H9 (cell line): ENCODE measurements around the gene RUNX1. TPM values are rescaled to one million over a fixed set of nuclear protein-coding genes. Genes with fewer than 3 reads are reported as not detected.

Source experiments
- DNase-seq: peaks from one replicate; pipeline ENCODE4 v3.0.0-alpha.2; 2017
- H2AFZ ChIP-seq: one replicate; pipeline ENCODE4 v1.6.1; 2013; ENCODE audit warnings: mild to moderate bottlenecking, low read length, control low read depth, moderate library complexity
- H2AK5ac ChIP-seq: 2 replicates; pipeline ENCODE4 v1.6.1; 2013; ENCODE audit warnings: low read length, control low read depth, mixed read lengths; ENCODE audit not compliant: insufficient read length
- H2BK120ac ChIP-seq: one replicate; pipeline ENCODE4 v1.6.1; 2013; ENCODE audit warnings: low read depth, mild to moderate bottlenecking, low read length, control low read depth, inconsistent platforms; ENCODE audit not compliant: poor library complexity, severe bottlenecking
- H2BK12ac ChIP-seq: 2 replicates; pipeline ENCODE4 v1.6.1; 2013; ENCODE audit warnings: low read length, control low read depth, mixed read lengths, low read depth; ENCODE audit not compliant: insufficient read length
- H2BK15ac ChIP-seq: 2 replicates; pipeline ENCODE4 v1.6.1; 2013; ENCODE audit warnings: low read depth, low read length, control low read depth
- H2BK20ac ChIP-seq: one replicate; pipeline ENCODE4 v1.6.1; 2013; ENCODE audit warnings: low read depth, mild to moderate bottlenecking, low read length, control low read depth, inconsistent platforms; ENCODE audit not compliant: poor library complexity, severe bottlenecking
- H2BK5ac ChIP-seq: 2 replicates; pipeline ENCODE4 v1.6.1; 2013; ENCODE audit warnings: low read length, control low read depth, mixed read lengths; ENCODE audit not compliant: insufficient read length
- H3K14ac ChIP-seq: 2 replicates; pipeline ENCODE4 v1.6.1; 2013; ENCODE audit warnings: low read length, control low read depth; ENCODE audit not compliant: insufficient read depth
- H3K18ac ChIP-seq: 2 replicates; pipeline ENCODE4 v1.6.1; 2013; ENCODE audit warnings: low read depth, mild to moderate bottlenecking, mixed read lengths, low read length, control low read depth; ENCODE audit not compliant: insufficient read length
- H3K23ac ChIP-seq: 2 replicates; pipeline ENCODE4 v1.6.1; 2013; ENCODE audit warnings: low read length, control low read depth, mixed read lengths, low read depth; ENCODE audit not compliant: insufficient read length
- H3K23me2 ChIP-seq: 2 replicates; pipeline ENCODE4 v1.6.1; 2013; ENCODE audit warnings: low read depth, mild to moderate bottlenecking, mixed read lengths, low read length, control low read depth; ENCODE audit not compliant: insufficient read length, poor library complexity, severe bottlenecking
- H3K27ac ChIP-seq: 2 replicates; pipeline ENCODE4 v1.5.1; 2013; ENCODE audit warnings: low read length, control low read depth, mixed read lengths, low read depth; ENCODE audit not compliant: insufficient read length
- H3K27me3 ChIP-seq: 2 replicates; pipeline ENCODE4 v1.6.1; 2013; ENCODE audit warnings: low read length, control low read depth, inconsistent platforms; ENCODE audit not compliant: insufficient read depth
- H3K4ac ChIP-seq: 2 replicates; pipeline ENCODE4 v1.6.1; 2013; ENCODE audit warnings: low read depth, mild to moderate bottlenecking, control low read depth, inconsistent platforms, low read length, moderate library complexity
- H3K4me1 ChIP-seq: 2 replicates; pipeline ENCODE4 v1.6.1; 2013; ENCODE audit warnings: low read length, control low read depth, inconsistent platforms; ENCODE audit not compliant: insufficient read depth
- H3K4me2 ChIP-seq: 2 replicates; pipeline ENCODE4 v1.6.1; 2013; ENCODE audit warnings: low read length, control low read depth, mixed read lengths; ENCODE audit not compliant: insufficient read length, insufficient read depth
- H3K56ac ChIP-seq: 2 replicates; pipeline ENCODE4 v1.6.1; 2013; ENCODE audit warnings: low read depth, mild to moderate bottlenecking, mixed read lengths, low read length, control low read depth; ENCODE audit not compliant: insufficient read length
- H3K79me1 ChIP-seq: 2 replicates; pipeline ENCODE4 v1.6.1; 2013; ENCODE audit warnings: low read depth, mild to moderate bottlenecking, moderate library complexity, low read length, control low read depth, inconsistent platforms; ENCODE audit not compliant: insufficient read depth, poor library complexity, severe bottlenecking
- H3K79me2 ChIP-seq: 2 replicates; pipeline ENCODE4 v1.6.1; 2013; ENCODE audit warnings: low read length, control low read depth, inconsistent platforms; ENCODE audit not compliant: insufficient read depth
- H3K9ac ChIP-seq: 2 replicates; pipeline ENCODE4 v1.6.1; 2013; ENCODE audit warnings: low read length, control low read depth, mixed read lengths; ENCODE audit not compliant: insufficient read length; ENCODE audit errors: extremely low read depth
- H3K9me3 ChIP-seq: one replicate; pipeline ENCODE4 v1.6.1; 2013; ENCODE audit warnings: low read depth, low read length, inconsistent platforms; ENCODE audit not compliant: control insufficient read depth
- H3T11ph ChIP-seq: one replicate; pipeline ENCODE4 v1.6.1; 2013; ENCODE audit warnings: mild to moderate bottlenecking, low read length, control low read depth, inconsistent platforms
- H4K20me1 ChIP-seq: one replicate; pipeline ENCODE4 v1.6.1; 2013; ENCODE audit not compliant: control insufficient read depth, insufficient read length, insufficient read depth
- H4K5ac ChIP-seq: 2 replicates; pipeline ENCODE4 v1.6.1; 2013; ENCODE audit warnings: low read depth, mild to moderate bottlenecking, mixed read lengths, low read length, control low read depth; ENCODE audit not compliant: insufficient read length
- H4K8ac ChIP-seq: replicated peaks from 2 replicates; pipeline ENCODE4 v1.6.1; 2013; ENCODE audit warnings: low read length, control low read depth, mixed read lengths, low read depth; ENCODE audit not compliant: insufficient read length
- H4K91ac ChIP-seq: 2 replicates; pipeline ENCODE4 v1.6.1; 2013; ENCODE audit warnings: low read depth, mild to moderate bottlenecking, moderate library complexity, mixed read lengths, low read length, control low read depth; ENCODE audit not compliant: insufficient read length
- H3K27ac Mint-ChIP-seq, 3 experiments: 2 replicates in 2 of 3; 3 replicates in 1 of 3; pipeline ENCODE4 v1.8.0; 2020 to 2021; ENCODE audit warnings: mixed read lengths in 3 of 3, mild to moderate bottlenecking in 1 of 3, moderate library complexity in 1 of 3
- H3K27me3 Mint-ChIP-seq: 2 replicates; pipeline ENCODE4 v1.8.0; 2021; ENCODE audit warnings: low read depth, mild to moderate bottlenecking, moderate library complexity, mixed read lengths
- H3K36me3 Mint-ChIP-seq, 3 experiments: 2 replicates in 2 of 3; 3 replicates in 1 of 3; pipeline ENCODE4 v1.8.0; 2020 to 2021; ENCODE audit warnings: low read depth in 3 of 3, mixed read lengths in 3 of 3; ENCODE audit not compliant: insufficient read depth in 1 of 3
- H3K4me1 Mint-ChIP-seq, 2 experiments: 2 replicates each; pipeline ENCODE4 v1.8.0; 2020; ENCODE audit warnings: mixed read lengths in 2 of 2
- H3K4me3 Mint-ChIP-seq, 2 experiments: 2 replicates in 1 of 2; 3 replicates in 1 of 2; pipeline ENCODE4 v1.8.0; 2020 to 2021; ENCODE audit warnings: mild to moderate bottlenecking in 2 of 2, mixed read lengths in 2 of 2, moderate library complexity in 1 of 2
- H3K9me3 Mint-ChIP-seq, 2 experiments: 2 replicates in 1 of 2; 3 replicates in 1 of 2; pipeline ENCODE4 v1.8.0; 2020; ENCODE audit warnings: mild to moderate bottlenecking in 2 of 2, mixed read lengths in 2 of 2, moderate library complexity in 1 of 2
- CTCF ChIP-seq: fragments of 200-600 bp; sonication (generic); conservative IDR thresholded peaks from 3 replicates; pipeline ENCODE4 v1.8.0; 2021; ENCODE audit warnings: antibody characterized with exemption, mild to moderate bottlenecking
- WGBS: extraction: QIAGEN DNeasy Blood & Tissue Kit; methylation state at CpG from one replicate; pipeline ENCODE4 v1.1.7; 2013; ENCODE audit warnings: missing lambda C conversion rate, low lambda C conversion rate, mixed read lengths; ENCODE audit not compliant: insufficient read length; ENCODE audit errors: extremely low coverage; 5-methylcytosine and 5-hydroxymethylcytosine counted together
- total RNA-seq: library from RNA; stranded (reverse); gene quantifications from 2 replicates; pipeline ENCODE4 v1.2.1, GENCODE V29; 2021

The RUNX1 gene
- total RNA-seq, 1 experiment from 2014 or later: 0.72 TPM

DNA sequence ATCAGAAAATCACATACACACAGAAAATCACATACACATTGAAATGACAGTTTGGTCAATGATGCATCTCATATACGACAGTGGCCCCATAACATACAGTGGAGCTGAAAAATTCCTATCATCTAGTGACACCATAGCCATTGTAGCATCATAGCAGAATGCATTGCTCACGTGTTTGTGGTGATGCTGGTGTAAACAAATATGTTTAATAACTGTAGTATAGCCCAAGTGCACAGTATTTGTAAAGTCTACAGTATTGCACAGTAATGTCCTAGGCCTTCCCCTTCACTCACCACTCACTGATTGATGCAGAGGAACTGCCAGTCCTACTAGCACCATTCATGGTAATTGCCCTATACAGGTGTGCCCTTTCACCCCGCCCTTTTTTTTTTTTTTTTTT lies 30.1 kb upstream of the RUNX1 start:
- Histone ChIP-seq H3K4me2 (no peak overlapping the region), H3K4ac (no peak overlapping the region), H4K8ac (no peak overlapping the region), H3K27ac (no peak overlapping the region), H2AFZ (no peak overlapping the region), H4K20me1 (no peaks in the 10 kb centered on the region), H3K4me1 (no peaks in the 10 kb centered on the region), H2BK120ac (no peak overlapping the region), H3T11ph (no peak overlapping the region), H4K5ac (no peak overlapping the region), H3K9me3 (no peaks in the 10 kb centered on the region), H3K27me3 (no peaks in the 10 kb centered on the region), H2BK12ac (no peak overlapping the region), H3K56ac (no peak overlapping the region), H3K18ac (no peak overlapping the region), H2AK5ac (no peak overlapping the region), H3K9ac (no peak overlapping the region), H4K91ac (no peak overlapping the region), H2BK15ac (no peak overlapping the region), H2BK5ac (no peak overlapping the region), H3K14ac (no peak overlapping the region), H2BK20ac (no peak overlapping the region), H3K23me2 (no peaks in the 10 kb centered on the region), H3K79me2 (no peaks in the 10 kb centered on the region), H3K23ac (no peak overlapping the region), H3K79me1 (no peaks in the 10 kb centered on the region)
- no CpG with 5 or more reads among the region's 3 CpGs for WGBS
- Mint-ChIP-seq H3K27ac (0 out of 7 replicates have a peak overlapping the region, but pooled peaks of 1 of the 3 experiments have one; percentile 10), H3K4me1 (no peaks in the 10 kb centered on the region), H3K9me3 (peaks cover 11% of the 10 kb centered on the region in 2 experiments), H3K36me3 (peaks cover 0 to 6% (median 2%) of the 10 kb centered on the region in 3 experiments; a peak in 3 of 7 replicates), H3K27me3 (no peaks in the 10 kb centered on the region; the same call in none of the 2 replicates), H3K4me3 (no peak overlapping the region)
- DNase-seq: no peak
- TF ChIP-seq CTCF: no peak
